Right lobe of liver (tissue), 4 donors: ENCODE results near the gene SGPP2.

Experiments used
- POLR2A ChIP-seq: fragments of 450-650 bp; IDR thresholded peaks from one replicate; pipeline ENCODE4 v1.6.1; 2017; ENCODE audit warnings: antibody characterized with exemption, mild to moderate bottlenecking
- TF ChIP-seq, protein P1 (sequence below), 4 donors: fragments of 200-600 bp in 3 of 4; fragments of 450-650 bp in 1 of 4; IDR thresholded peaks; one replicate each; pipeline versions ENCODE4 v1.5.1 to v1.8.0; 2016 to 2022; ENCODE audit warnings: antibody characterized with exemption in 4 of 4, mild to moderate bottlenecking in 2 of 4
- donor health status: DM: no; HTN: no; CAD: no.
- donor health status: DM: no; HTN: no; CAD: no.
- donor health status: DM: no; HTN: yes; CAD: no.

DNA sequence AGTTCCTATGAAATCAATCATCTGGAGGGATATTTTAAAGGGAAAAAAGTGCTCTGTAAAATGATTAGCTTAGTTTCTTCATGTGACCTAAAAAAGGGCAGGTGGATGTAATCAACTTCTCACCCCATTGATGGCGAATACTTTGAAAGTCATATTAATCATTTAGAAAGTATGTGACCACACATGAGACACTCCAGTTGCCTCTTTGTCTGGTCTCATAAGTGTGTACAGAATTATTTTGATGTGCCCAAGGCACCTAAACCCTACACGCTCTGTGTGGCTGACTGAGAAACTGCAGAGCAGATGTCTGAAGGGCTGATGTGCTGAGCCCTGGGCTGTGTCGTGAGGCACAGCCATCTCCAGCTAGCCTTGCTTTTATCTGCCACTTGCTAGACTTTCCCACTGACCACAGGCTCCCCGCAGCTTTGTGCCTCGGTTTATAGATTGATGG, 26.9 kb downstream of the SGPP2 start:
- TF ChIP-seq POLR2A = no peak
- TF ChIP-seq, protein P1, sequence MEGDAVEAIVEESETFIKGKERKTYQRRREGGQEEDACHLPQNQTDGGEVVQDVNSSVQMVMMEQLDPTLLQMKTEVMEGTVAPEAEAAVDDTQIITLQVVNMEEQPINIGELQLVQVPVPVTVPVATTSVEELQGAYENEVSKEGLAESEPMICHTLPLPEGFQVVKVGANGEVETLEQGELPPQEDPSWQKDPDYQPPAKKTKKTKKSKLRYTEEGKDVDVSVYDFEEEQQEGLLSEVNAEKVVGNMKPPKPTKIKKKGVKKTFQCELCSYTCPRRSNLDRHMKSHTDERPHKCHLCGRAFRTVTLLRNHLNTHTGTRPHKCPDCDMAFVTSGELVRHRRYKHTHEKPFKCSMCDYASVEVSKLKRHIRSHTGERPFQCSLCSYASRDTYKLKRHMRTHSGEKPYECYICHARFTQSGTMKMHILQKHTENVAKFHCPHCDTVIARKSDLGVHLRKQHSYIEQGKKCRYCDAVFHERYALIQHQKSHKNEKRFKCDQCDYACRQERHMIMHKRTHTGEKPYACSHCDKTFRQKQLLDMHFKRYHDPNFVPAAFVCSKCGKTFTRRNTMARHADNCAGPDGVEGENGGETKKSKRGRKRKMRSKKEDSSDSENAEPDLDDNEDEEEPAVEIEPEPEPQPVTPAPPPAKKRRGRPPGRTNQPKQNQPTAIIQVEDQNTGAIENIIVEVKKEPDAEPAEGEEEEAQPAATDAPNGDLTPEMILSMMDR (IDR thresholded peaks at IDR 0.05) = no peak
